Activated CD4-positive, CD25-positive, alpha-beta regulatory T cell (primary cell): ENCODE data around the gene ATP7B.
"Not testable (repeated sequence)": the region's sequence is repeated elsewhere in the genome, so short reads cannot be mapped to it uniquely, and the experiment has no call there.

ENCODE experiments used
- DNase-seq, 4 experiments: peaks; one replicate each; lab custom pipeline; 2025; lab: John Stamatoyannopoulos, UW

ATP7B gene

DNA sequence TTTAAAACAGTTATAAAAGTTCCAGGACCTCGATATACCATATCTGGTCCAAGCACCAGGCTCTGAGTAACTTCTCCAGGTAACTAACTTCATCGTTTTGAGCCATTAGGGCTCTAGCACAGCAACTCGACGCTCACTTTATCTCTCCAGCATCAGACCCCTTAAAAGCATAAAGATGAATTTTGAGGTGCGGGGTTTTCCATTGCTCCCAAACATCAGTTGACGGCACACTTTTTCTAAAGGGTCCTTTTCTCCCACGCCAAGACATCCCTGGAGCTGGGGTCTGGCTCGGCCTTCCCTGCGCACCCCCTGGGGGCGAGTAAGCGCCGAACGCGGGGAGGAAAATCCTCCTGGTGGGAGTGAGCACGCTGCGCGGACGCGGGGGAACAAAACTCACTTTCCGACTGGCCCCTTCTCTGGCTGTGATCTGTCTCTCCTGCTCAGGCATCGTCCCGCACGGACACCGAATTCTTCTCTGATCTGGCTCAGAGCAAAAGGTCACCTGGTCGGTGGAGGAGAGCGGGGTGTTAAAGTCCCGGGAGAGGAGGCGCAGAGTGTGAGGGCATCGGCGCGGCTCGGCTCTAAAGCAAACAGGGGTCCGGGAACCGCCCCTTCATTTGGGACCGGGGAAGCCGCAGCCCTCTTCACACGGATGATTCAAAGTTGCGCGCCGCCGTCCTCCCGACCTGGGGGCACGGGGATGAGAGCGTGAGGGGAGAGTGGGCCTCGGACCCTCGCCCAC lies at the start of gene ATP7B:
Gene ATP7B, minus strand, starts transcription at position 561 of the 742 bp plus-strand sequence. Its CDS starts 113 bp downstream, at position 448.
- no peak for DNase-seq

DNA sequence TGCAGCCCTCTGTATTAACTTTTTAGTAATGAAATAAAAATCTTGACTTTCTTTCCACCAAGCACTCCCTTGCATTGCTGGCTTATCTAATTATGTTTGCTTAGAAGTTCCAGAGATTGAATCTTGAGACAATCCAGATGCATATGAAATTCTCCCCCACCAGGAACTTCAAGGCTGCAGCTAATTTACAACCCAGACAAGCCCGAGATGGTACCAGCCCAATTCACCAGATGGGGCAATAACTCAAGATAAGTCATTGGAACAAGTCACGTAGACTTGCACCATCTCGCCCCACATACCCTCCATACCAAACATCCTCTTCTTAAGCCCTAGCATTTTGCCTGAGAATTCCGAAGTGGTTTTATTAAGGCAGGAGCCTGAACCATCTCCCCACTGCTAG lies 42.2 kb upstream of the ATP7B start:
- no peak for DNase-seq

DNA sequence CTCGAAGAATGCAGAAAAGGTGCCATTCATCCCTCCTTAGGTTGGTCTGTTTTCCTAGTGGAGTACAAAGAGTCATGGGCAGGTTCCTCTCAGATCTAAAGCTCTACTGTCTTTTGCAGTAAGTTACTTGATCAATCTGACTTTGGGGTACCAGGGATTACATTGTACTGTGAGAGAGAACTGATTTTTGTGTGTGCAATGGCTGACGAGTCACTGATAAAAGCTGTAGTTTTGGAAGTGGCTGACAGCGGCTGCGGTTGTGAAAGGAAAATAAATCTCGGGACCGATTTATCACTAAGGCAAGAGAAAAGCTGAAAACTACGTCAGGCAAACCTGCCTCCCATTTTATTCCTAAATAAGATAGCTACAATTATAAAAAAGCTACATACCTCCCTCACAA lies 40.1 kb upstream of the ATP7B start:
- no peak for DNase-seq

DNA sequence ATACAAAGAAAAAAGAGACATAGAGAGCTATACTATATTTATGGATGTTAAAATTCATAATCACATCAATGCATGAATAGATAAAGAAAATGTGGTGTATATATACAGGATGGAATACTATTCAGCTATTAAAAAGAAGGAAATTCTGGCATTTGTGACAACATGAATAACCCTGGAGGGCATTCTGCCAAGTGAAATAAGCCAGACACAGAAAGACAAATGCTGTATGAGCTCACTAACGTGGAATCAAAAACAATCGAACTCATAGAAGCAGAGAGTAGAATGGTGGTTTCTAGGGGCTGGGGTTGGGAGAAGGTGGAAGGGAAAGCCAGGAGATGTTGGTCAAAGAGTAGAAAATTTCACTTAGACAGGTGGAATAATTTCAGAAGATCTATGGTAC lies 37.3 kb upstream of the ATP7B start:
- DNase-seq: no peak

DNA sequence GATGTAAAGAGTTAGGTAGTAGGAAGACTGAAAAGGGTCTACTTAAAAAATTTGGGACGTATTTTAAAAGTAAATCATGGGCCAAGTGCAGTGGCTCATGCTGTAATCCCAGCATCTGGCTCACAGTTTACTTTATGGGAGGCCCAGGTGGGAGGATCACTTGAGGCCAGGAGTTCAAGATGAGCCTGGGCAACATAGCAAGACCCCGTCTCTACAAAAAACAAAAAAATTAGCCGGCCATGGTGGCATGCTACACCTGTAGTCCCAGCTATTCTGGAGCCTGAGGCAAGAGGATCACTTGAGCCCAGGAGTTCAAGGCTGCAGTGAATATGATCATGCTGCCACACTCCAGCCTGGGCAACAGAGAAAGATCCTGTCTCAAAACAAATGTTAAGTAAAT lies 36.2 kb upstream of the ATP7B start:
- no peak for DNase-seq

DNA sequence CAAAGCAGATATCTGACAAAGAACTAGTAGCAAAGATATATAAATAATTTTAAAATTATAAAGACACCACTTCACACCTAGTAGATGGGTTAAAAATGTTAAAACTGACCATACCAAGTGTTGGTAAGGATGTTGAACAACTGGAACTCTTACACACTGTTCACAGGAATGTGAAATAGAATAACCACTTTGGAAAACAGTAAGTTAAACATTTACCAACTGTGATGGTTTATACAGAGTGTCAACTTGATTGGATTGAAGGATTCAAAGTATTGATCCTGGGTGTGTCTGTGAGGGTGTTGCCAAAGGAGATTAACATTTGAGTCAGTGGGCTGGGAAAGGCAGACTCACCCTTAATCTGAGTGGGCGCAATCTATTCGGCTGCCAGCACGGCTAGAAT lies 32.4 kb upstream of the ATP7B start:
- no peak for DNase-seq

DNA sequence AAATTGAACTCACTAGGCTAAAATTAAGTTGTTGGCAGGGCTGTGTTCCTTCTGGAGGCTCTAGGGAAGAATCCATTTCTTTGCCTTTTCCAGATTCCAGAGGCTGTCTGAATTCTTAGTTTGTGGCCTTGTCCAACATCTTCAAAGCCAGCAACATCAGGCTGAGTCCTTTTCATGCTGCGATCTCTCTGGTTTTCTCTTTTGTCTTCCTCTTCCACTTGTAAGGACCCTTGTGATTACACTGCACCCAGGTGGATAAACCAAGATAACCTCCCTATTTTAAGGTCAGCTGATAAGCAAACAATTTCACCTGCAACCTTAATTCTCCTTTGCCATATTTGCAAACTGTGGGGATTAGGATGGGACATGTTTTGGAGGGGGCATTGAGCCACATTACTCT lies 24.8 kb upstream of the ATP7B start:
- DNase-seq: no peak

DNA sequence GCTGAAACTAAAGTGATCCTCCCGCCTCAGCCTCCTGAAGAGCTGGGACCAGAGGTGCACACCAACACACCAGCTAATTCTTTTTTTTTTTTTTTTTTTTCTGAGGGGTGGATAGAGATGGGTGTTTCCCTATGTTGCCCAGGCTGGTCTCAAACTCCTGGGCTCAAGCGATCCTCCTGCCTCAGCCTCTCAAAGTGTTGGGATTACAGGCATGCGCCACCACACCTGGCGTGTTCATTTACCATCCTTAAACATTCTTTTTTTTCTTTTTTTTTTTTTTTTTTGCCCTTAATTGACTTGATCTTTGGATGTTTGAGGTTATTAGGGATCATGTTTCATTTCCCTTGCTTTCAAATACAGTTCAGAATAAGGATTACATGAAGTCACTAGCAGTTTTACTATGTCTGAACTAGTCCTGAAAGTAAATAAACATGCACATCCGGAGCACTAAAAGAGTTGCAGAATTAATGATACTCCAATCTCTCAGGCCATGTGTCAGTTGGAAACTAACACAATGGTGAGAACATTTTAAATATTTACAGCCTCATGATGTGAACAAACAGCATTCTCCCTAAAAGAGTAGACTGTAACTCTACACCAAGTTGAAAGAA lies 23.5 kb upstream of the ATP7B start:
- DNase-seq: no peak

DNA sequence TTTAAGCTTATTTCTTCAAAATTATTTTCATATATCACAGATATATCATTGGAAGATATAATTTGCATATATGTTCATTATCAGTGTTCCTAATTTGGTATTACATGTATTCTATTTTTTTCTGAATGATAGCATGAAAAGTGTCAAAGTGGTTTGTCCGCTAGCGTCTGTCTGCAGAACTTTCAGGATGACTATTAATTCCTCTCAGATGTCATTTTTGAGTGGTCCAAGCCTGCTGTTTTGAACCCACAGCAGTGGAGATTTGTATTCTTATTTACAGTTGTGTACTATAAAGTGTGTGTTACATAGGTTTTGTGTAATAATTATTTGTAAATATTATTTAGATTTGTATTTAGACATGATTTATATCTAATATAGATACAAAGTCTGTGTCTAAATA lies 21.8 kb upstream of the ATP7B start:
- DNase-seq: no peak

DNA sequence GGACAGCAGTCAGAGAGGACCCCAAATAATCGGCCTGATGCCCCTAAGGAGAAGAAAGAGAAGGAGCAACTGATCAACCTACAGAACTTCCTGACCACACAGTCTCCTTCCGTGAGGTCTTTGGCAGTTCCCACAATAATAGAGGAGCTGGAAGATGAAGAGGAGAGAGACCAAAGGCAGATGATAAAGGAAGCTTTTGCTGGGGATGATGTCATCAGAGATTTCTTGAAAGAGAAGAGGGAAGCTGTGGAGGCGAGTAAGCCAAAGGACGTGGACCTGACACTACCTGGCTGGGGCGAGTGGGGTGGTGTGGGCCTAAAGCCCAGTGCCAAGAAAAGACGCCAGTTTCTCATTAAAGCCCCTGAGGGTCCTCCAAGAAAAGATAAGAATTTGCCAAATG lies 19.2 kb upstream of the ATP7B start:
- DNase-seq: not testable (repeated sequence)

DNA sequence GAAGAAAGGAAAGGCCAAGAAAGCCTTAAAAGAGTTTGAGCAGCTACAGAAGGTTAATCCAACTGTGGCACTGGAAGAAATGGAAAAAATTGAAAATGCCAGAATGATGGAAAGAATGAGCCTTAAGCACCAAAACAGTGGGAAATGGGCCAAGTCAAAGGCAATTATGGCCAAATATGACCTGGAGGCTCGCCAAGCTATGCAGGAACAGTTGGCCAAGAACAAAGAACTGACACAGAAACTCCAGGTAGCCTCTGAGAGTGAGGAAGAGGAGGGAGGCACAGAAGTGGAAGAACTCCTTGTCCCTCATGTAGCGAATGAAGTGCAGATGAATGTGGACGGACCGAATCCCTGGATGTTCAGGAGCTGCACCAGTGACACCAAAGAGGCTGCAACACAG lies 18.3 kb upstream of the ATP7B start:
- no peak for DNase-seq

DNA sequence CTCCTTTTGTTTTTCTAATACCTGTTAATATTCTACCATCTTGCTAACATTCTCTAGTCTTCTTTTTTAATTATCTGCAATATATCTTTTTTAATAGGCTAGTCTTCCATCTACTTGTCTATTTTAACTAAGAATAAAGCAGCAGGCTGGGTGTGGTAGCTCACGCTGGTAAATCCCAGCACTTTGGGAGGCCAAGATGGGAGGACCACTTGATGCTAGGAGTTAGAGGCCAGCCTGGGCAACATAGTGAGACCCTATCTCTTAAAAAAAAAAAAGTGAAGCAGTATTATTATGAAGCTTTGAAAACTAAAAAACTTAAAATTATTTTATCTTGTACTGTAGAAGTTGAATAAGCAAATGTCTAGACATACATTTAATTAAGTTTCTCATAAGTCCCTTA lies 16.6 kb upstream of the ATP7B start:
- DNase-seq: no peak

DNA sequence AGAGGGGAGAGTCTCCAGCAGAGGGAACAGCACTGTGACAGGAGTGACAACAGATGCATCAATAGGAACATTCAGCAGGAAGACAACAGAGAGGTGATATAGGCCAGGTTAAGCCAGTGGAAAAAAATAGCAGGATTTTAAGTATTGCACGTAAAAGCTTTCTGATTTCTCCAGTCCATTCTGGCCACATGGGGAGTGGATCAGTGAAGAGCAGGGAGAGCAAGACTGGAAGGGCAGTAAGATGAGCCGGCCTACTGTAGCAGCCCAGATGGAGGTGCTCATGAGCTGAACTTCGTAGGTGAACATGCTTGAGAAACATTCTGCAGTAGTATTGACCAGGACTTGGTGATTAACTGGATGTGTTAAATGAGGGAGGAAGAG lies 15.0 kb upstream of the ATP7B start:
- no peak for DNase-seq

DNA sequence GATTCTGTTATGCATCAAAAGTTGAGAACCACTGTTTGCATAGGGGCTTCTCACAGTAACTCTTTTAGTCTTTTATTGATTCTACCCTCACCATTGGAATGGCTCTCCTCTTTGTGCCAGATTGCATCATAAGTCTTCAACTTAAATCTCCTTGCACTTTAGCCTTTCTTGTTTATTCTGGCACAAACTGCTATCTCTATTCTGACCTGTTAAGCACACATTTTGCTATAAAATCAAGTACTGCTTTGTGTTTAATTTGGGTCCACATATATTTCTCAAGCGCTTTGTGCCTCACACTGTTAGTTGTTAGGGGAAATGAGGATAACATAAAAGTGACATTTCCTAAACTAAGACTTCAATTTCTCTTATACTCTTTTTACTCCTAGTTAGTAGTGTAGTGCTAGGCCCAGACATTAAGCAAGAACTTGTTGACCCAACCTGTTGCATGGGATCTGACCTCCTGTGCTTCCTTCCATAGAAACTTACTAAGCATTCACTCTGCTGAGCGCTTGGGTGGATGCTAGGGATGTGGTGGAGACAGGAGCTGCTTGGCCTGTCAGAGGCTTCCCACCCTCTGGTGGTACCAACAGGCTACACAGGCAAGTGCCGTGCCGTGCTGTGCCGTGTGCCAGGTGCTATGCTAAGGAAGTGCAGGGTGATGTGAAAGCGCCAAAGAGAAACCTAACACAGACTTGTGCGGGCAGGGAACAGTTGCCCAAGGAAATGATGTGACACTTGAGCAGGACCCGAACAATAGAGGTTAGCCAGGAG lies 14.4 kb upstream of the ATP7B start:
- DNase-seq: no peak

DNA sequence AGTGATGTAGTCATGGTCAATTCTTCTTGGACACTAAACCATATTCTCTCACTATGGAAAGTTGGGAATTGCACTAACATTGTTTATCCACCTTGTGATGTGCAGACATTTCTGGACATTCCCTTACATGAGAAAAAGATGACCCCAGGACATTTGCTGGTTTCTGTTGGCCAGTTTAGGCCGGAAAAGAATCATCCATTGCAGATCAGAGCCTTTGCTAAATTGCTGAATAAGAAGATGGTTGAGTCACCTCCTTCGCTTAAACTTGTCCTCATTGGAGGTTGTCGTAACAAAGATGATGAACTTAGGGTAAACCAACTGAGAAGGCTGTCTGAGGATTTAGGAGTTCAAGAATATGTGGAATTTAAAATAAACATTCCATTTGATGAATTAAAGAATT lies 13.2 kb upstream of the ATP7B start, which contains the start of gene UTP14C:
Gene UTP14C, plus strand, starts transcription at position 211 of the 400 bp plus-strand sequence. CDS start 4,114 bp downstream, outside the sequence.
- no peak for DNase-seq

DNA sequence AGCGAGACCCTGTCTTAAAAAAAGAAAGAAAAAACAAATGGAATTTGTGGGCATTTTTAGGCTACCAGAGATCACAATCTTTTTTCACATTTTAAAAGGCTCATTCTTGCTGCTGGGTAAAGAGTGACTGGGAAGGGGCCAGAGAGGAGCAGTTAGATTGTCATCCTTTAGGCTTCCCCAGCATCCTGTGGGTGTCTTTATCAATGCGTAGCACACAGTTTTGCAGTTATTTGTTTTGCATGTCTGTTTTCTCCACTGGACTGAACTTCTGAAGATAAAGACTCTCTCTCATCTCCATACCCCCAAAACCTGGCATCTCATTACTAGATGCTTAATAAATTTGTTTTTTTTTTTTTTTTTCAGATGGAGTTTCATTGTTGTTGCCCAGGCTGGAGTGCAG lies 11.1 kb upstream of the ATP7B start:
- no peak for DNase-seq

DNA sequence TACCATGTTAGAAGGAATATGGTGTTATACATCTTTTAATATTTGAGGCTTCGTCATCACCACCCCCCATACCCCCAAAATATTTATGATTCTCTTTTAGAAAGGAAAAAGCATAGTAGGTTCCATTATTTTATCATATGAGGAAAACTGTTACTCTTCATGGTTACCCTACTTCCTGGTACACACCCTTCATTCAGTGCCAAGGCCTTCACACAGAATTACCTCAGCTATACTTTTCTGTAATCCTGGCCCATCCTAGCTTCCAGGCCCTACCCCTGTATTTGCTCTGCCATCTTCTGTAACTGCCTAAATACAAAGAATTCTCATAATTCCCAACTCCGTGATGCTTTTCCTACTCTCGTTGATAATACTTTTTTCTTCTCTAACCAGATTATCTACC lies 8.9 kb upstream of the ATP7B start:
- DNase-seq: no peak

DNA sequence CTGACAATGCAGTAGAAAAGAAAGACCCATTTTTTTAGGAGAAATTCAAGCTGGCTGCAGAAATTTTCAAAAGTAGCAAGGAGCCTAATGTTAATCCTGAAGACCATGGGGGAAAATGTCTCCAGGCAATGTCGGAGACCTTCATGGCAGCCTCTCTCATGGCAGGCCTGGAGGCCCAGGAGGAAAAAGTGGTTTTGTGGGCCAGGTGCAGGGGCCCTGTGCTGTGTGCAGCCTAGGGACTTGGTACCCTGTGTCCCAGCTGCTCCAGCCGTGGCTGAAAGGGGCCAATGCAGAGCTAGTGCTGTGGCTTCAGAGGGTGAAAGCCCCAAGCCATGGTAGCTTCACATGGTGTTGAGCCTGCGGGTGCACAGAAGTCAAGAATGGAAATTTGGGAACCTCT lies 5.0 kb upstream of the ATP7B start:
- no peak for DNase-seq

DNA sequence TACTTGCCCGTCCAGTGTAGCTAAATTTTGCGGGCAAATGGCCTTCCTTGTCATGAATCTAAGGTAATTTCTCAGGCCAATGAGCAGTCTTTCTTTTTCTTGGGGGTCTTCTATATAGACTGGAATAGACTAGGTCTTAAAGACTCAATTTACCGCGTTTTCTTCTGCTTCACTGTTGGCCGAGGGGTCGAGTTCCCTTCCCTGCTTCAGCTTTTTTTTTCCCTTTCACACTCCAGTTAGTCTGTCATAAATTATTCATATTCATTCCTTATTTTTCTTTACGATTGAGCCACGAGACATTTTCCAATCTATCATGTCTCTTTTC lies 1.2 kb upstream of the ATP7B start:
- DNase-seq: no peak

DNA sequence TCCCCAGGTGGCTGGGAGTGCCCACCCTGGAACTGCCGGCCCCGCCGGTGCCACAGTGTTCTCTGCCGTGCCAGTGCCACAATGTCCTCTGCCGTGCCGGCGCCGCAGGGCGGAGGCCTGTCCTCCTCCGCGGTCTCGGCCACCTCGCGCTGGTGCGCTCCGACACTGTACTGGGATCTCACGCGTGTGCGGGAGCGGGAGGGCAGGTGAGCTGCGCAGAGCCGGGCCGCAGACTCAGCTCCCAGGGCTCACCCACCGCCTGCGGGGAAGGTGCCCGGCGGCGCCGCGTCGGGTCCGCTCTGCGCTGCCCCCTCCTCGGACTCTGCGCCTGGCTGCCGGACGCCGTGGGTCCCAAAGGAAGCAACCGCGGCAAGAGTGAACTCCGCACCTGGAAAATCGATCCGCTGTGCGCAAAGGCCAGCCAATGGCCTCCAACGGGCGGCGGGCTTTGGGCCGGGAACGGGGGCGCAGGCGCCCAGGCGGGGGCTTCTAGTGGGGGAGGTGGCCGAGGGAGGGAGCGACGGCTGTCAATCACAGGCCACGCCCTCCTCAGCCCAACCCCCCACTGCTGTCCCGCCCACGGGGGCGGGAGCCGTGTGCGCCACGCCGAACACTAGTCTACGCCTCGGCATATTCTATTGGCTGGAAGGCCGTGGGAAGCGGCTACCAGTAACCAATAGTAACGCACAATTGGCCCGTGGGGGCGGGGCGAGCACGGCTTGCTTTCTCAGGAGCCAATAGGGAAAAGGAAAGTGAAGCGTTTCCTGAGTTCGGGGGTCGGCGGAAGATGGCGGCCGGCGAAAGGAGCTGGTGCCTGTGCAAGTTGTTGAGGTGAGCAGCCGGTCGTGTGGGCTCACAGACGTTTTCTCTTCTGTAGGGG lies 622 bp upstream of the ATP7B start, which contains the start of gene ALG11:
Gene ALG11, plus strand, starts transcription at position 767 of the 880 bp plus-strand sequence. Its CDS starts 21 bp downstream, at position 788.
- peak; percentile 97 to 100 (median 98) for DNase-seq

DNA sequence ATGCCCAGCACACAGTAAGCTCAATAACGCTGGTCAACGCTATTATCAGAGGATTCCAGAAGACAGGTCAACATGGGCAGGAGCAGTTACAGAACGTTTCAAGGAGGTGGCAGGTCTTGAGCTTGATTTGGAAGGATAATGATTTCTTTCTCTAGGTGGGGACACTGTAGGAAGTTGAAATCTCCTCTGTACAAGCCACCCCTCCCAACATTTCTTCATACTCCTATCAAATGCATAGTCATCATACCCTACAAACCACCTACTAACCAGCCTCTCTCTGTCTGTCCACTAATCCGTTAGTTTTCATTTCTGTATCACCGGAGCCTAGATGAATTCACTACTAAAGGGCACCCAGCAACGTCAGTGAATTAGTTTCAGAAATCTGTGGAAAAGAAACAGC lies 1.3 kb downstream of the ATP7B start:
- DNase-seq: no peak
